Tibial artery (tissue), 4 donors: ENCODE data around the gene SYNC.
"Not testable (repeated sequence)": the region's sequence is repeated elsewhere in the genome, so short reads cannot be mapped to it uniquely, and the experiment has no call there.

ENCODE experiments used
- DNase-seq, 2 donors: peaks; one replicate each; pipeline ENCODE4 v3.0.0-alpha.2; 2019
- H3K27ac ChIP-seq, 2 donors: fragments of 200-600 bp; sonication (generic) in 1 of 2; 1 replicate in 1 of 2; 2 replicates in 1 of 2; pipeline ENCODE4 v1.5.1; 2018 to 2019; ENCODE audit warnings: mild to moderate bottlenecking in 1 of 2
- H3K27me3 ChIP-seq, 2 donors: fragments of 200-600 bp; sonication (generic) in 1 of 2; one replicate each; pipeline versions ENCODE4 v1.5.1 to v1.6.0; 2016 to 2019
- H3K36me3 ChIP-seq, 3 donors: fragments of 200-600 bp; sonication (generic) in 2 of 3; one replicate each; pipeline ENCODE4 v1.5.1; 2016 to 2019; ENCODE audit warnings: mild to moderate bottlenecking in 2 of 3
- H3K4me1 ChIP-seq, 4 donors: fragments of 200-600 bp; sonication (generic) in 2 of 4; 1 replicate in 3 of 4; 2 replicates in 1 of 4; pipeline ENCODE4 v1.5.1; 2016 to 2019
- H3K4me3 ChIP-seq, 2 donors: fragments of 200-600 bp; sonication (generic) in 1 of 2; 1 replicate in 1 of 2; 2 replicates in 1 of 2; pipeline ENCODE4 v1.5.1; 2018 to 2019; ENCODE audit warnings: mild to moderate bottlenecking in 2 of 2
- H3K9me3 ChIP-seq, 3 donors: fragments of 200-600 bp; sonication (generic) in 1 of 3; one replicate each; pipeline ENCODE4 v1.5.1; 2016 to 2019
- intact Hi-C: fragments of 100-400 bp; cut with DNase I; formaldehyde crosslinking; loops from one replicate; pipeline ENCODE4 v1.15.0; 2023; ENCODE audit warnings: low total_unique reads
- TF ChIP-seq, protein P1 (sequence below), 2 experiments: fragments of 200-600 bp in 1 of 2; fragments of 450-650 bp in 1 of 2; IDR thresholded peaks; one replicate each; pipeline ENCODE4 v1.5.1; 2017 to 2019; ENCODE audit warnings: antibody characterized with exemption in 2 of 2, mild to moderate bottlenecking in 1 of 2, moderate library complexity in 1 of 2

SYNC gene

DNA sequence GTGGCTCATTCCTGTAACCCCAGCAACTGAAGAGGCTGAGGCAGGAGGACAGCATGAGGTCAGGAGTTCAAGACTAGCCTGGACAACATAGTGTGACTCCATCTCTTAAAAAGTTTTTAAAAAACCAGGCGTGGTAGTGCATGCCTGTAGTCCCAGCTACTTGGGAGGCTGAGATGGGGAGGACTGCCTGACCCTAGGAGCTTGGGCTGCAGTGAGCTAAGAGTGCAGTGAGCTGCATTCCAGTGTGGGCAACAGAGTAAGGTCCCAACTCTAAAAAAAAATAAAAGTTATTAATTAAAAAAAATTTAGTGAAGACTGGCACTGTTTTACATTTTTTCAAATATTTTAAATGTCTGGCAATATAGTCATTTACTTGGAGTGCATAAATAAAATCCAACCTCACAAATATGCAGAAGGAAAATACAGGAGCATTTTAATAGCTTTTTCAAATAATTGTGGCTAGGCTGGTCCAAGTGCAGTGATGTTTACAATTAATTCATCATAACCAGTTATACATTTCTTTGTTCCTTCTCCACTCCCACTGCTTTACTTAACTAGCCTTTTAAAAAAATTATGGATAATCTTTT is 63.0 kb downstream of the SYNC start:
- H3K4me1 ChIP-seq, result no peaks in the 10 kb centered on the region
- no peak for DNase-seq
- peaks cover 0 to 6% (median 0%) of the 10 kb centered on the region in 3 donors for H3K36me3 ChIP-seq
- H3K4me3 ChIP-seq, result no peak overlapping the region
- H3K27ac ChIP-seq, result no peak overlapping the region
- no peaks in the 10 kb centered on the region for H3K27me3 ChIP-seq
- intact Hi-C loops, result no loop called here
- TF ChIP-seq, protein P1, sequence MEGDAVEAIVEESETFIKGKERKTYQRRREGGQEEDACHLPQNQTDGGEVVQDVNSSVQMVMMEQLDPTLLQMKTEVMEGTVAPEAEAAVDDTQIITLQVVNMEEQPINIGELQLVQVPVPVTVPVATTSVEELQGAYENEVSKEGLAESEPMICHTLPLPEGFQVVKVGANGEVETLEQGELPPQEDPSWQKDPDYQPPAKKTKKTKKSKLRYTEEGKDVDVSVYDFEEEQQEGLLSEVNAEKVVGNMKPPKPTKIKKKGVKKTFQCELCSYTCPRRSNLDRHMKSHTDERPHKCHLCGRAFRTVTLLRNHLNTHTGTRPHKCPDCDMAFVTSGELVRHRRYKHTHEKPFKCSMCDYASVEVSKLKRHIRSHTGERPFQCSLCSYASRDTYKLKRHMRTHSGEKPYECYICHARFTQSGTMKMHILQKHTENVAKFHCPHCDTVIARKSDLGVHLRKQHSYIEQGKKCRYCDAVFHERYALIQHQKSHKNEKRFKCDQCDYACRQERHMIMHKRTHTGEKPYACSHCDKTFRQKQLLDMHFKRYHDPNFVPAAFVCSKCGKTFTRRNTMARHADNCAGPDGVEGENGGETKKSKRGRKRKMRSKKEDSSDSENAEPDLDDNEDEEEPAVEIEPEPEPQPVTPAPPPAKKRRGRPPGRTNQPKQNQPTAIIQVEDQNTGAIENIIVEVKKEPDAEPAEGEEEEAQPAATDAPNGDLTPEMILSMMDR (IDR thresholded peaks at IDR 0.05), result no peak
- H3K9me3 ChIP-seq, result no peaks in the 10 kb centered on the region

DNA sequence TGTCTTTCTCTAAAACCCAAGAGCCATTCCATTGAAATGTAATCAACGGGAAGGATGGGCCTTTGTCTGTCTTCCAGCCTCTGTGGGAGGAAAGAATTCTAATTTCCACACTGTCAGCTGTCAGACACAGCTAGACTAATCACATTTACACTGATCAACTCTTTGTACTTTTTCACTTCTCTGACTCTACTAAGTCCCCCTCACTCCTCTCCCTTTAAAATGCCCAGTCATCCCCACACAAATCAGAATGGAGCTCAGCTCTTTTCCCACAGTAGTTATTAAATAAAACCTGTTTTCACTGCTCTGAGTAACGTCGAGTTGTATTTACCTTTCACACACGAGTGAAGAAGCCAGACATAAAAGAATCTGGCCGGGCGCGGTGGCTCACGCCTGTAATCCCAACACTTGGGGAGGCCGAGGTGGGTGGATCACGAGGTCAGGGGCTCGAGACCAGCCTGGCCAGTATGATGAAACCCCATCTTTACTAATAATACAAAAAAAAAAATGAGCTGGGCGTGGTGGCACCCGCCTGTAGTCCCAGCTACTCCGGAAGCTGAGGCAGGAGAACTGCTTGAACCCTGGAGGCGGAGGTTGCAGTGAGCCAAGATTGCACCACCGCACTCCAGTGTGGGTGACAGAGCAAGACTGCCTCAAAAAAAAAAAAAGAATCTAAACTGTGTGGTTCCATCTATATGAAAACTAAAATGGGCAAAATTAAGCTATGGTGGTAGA is 65.5 kb downstream of the SYNC start:
- Histone ChIP-seq H3K36me3 (peaks cover 8 to 24% (median 23%) of the 10 kb centered on the region in 3 donors), H3K9me3 (no peaks in the 10 kb centered on the region), H3K27me3 (no peaks in the 10 kb centered on the region), H3K27ac (no peak overlapping the region), H3K4me3 (no peak overlapping the region), H3K4me1 (no peaks in the 10 kb centered on the region)
- DNase-seq, result no peak
- TF ChIP-seq, protein P1 (IDR thresholded peaks at IDR 0.05), result no peak
- intact Hi-C loops, result no loop called here

DNA sequence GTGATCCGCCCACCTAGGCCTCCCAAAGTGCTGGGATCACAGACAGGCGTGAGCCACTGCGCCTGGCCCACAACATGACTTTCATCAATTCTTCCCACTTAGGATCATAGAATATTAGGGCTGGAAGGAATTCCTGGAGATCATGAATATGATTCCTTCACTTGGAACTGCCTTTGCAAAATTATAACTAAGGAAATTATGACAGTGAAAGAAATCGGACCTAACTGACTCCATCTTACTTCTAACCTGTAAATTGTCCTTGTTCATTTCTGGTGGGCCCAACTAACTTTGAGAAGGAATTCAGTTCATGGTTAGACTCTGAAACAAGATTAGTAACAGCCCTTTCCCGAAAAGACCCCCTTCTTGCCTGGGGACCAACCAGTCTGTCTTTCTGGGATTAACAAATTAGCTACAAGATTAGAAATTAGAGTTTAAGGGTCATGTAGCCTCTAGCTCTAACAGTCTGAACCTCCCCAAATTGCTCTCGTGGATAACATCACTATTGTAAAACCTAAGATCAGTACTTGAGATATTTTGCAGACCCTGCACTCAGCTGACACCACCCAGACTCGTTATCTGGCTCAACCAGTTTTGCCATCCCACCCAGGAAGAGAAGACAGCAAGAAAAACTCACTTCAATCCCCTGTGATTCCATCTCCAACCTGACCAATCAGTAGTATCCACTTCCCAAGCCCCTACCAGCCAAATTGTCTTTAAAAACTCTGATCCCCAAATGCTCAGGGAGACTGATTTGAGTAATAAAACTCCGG is 66.9 kb downstream of the SYNC start:
- H3K4me1 ChIP-seq, result no peaks in the 10 kb centered on the region
- no peaks in the 10 kb centered on the region for H3K27me3 ChIP-seq
- TF ChIP-seq, protein P1 (IDR thresholded peaks at IDR 0.05), result no peak
- no peak for DNase-seq
- no peak overlapping the region for H3K27ac ChIP-seq
- intact Hi-C loops, result no loop called here
- no peak overlapping the region for H3K4me3 ChIP-seq
- H3K36me3 ChIP-seq, result peaks cover 8 to 33% (median 25%) of the 10 kb centered on the region in 3 donors
- H3K9me3 ChIP-seq, result no peaks in the 10 kb centered on the region

DNA sequence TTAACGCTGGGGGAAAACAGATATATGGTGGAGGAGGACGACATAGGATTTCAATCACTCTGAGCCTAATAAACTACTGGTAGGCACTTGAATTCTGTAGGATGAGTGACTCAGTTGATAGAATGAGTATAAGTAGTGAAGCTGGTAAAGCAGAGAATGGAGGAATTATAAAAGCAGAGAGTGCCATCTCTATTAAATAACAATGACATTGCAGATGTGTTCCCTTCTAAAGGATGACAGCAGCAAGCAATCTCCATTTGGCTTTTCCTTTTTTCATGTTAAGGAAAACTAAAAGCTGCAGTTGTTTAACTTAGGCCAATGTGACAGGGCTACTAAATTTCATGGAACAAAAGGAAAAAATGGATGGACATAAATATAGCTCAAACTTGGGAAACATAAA is 69.7 kb downstream of the SYNC start:
- intact Hi-C loops, result no loop called here
- Histone ChIP-seq H3K4me3 (no peak overlapping the region), H3K27ac (no peak overlapping the region), H3K4me1 (no peaks in the 10 kb centered on the region), H3K9me3 (no peaks in the 10 kb centered on the region), H3K36me3 (peaks cover 18 to 58% (median 34%) of the 10 kb centered on the region in 3 donors), H3K27me3 (no peaks in the 10 kb centered on the region)
- no peak for DNase-seq
- TF ChIP-seq, protein P1 (IDR thresholded peaks at IDR 0.05), result no peak

DNA sequence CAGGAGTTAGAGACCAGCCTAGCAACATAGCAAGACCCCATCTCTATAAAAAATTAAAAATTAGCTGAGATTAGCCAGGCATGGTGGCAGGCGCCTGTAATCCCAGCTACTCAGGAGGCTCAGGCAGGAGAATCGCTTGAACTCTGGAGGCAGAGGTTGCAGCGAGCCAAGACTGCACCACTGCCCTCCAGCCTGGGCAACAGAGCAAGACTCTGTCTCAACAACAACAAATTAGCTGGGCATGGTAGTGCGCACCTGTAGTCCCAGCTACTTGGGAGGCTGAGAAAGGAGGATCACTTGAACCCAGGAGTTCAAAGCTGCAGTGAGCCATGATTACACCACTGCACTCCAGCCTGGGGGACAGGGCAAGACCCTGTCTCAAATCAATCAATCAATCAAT is 72.4 kb downstream of the SYNC start:
- H3K27ac ChIP-seq, intact Hi-C loops: not testable (repeated sequence)

More for the DNA sequence above, 72.4 kb downstream of the SYNC start:
- not testable (repeated sequence) for H3K27me3 ChIP-seq, H3K4me1 ChIP-seq, DNase-seq, H3K4me3 ChIP-seq, H3K9me3 ChIP-seq
- H3K36me3 ChIP-seq, result peaks cover 24 to 72% (median 51%) of the 10 kb centered on the region in 3 donors
